D721Med (cell line): ENCODE measurements around the gene TSC22D1.

Experiments
- DNase-seq: peaks from one replicate; pipeline ENCODE4 v3.0.0; 2011; ENCODE audit warnings: low spot score; ENCODE audit not compliant: insufficient read length
- FAIRE-seq: peaks from 2 replicates; lab custom pipeline; 2011; peaks lifted over from hg19 to GRCh38; lab: Jason Lieb, UNC
- CTCF ChIP-seq: IDR thresholded peaks from 2 replicates; pipeline ENCODE4 v1.5.1; 2012; ENCODE audit warnings: mild to moderate bottlenecking, control low read depth; ENCODE audit not compliant: insufficient read depth; ENCODE audit errors: missing control alignments

Gene TSC22D1

GRCh38 chr13:44583137-44583536 lies 7.0 kb upstream of the TSC22D1 start:
- no peak for DNase-seq
- TF ChIP-seq CTCF, result no peak
- FAIRE-seq, result no peak

- no peak for TF ChIP-seq CTCF
- DNase-seq (no peak), FAIRE-seq (no peak)
These were observed 1.9 kb upstream of the TSC22D1 start for GRCh38 chr13:44578067-44578400.

GRCh38 chr13:44577236-44578066 lies 1.3 kb upstream of the TSC22D1 start:
- FAIRE-seq (no peak), DNase-seq (peak; percentile 60)
- TF ChIP-seq CTCF, result no peak

GRCh38 chr13:44576351-44577235 lies 463 bp upstream of the TSC22D1 start:
- no peak for TF ChIP-seq CTCF
- DNase-seq (no peak), FAIRE-seq (no peak)

- DNase-seq (no peak), FAIRE-seq (no peak)
- TF ChIP-seq CTCF, result no peak
These were observed 1.1 kb downstream of the TSC22D1 start for GRCh38 chr13:44575035-44575434.

- no peak for DNase-seq
- no peak for TF ChIP-seq CTCF
- FAIRE-seq, result no peak
These were observed 1.7 kb downstream of the TSC22D1 start for GRCh38 chr13:44574466-44574855.
